SU-DHL-6 (cell line): Measurements from ENCODE around the gene GRM8.

Experiments used
- EZH2phosphoT487 ChIP-seq: fragments of 200-600 bp; sonication (generic), shearing (Covaris generic); conservative IDR thresholded peaks from 2 replicates; pipeline ENCODE4 v1.6.1; 2018; ENCODE audit warnings: mild to moderate bottlenecking, antibody characterized with exemption, low read length, moderate library complexity, mixed read lengths
- TF ChIP-seq, protein P1 (sequence below): fragments of 200-600 bp; sonication (generic); IDR thresholded peaks from one replicate; pipeline ENCODE4 v1.5.1; 2017; ENCODE audit warnings: antibody characterized with exemption, mild to moderate bottlenecking, low read length, moderate library complexity; ENCODE audit not compliant: insufficient read depth, poor library complexity, severe bottlenecking

DNA sequence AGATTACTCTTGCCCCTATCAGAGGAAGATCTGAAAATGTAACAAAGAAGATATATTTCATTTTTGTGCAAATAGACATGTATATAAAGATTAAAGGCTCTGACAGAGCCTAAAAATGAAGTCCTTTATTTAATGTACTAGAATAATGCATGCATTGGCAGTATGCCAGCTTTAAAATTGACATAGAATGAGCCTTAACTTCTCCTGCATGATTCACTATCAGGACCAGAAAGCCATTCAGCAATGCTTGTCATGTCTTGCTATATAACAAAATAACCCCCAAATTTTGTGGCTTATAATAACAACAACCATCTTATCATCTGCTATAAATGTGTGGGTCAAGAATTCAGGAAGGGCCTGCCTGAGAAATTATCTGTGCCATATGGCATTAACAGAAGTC, 411.9 kb downstream of the GRM8 start:
- TF ChIP-seq, protein P1, sequence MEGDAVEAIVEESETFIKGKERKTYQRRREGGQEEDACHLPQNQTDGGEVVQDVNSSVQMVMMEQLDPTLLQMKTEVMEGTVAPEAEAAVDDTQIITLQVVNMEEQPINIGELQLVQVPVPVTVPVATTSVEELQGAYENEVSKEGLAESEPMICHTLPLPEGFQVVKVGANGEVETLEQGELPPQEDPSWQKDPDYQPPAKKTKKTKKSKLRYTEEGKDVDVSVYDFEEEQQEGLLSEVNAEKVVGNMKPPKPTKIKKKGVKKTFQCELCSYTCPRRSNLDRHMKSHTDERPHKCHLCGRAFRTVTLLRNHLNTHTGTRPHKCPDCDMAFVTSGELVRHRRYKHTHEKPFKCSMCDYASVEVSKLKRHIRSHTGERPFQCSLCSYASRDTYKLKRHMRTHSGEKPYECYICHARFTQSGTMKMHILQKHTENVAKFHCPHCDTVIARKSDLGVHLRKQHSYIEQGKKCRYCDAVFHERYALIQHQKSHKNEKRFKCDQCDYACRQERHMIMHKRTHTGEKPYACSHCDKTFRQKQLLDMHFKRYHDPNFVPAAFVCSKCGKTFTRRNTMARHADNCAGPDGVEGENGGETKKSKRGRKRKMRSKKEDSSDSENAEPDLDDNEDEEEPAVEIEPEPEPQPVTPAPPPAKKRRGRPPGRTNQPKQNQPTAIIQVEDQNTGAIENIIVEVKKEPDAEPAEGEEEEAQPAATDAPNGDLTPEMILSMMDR, result no peak
- no peak for TF ChIP-seq EZH2phosphoT487
